T-cell (primary cell): ENCODE measurements around the gene CDC42EP1. TPM values are rescaled to one million over a fixed set of nuclear protein-coding genes. Genes with fewer than 3 reads are reported as not detected.
A peak's percentile ranks its signal among the peaks of the same experiment; 100 is the strongest.

ENCODE experiments used
- ATAC-seq, 4 experiments: fragments of 200-7000 bp in 3 of 4; fragments of 150-1000 bp in 1 of 4; cut with Tn5 transposase; replicated peaks in 1 of 4; 1 replicate in 3 of 4; 2 replicates in 1 of 4; pipeline ENCODE4 v1.10.0; 2021; ENCODE audit warnings: moderate library complexity in 3 of 4, mild to moderate bottlenecking in 2 of 4, moderate number of reproducible peaks in 1 of 4
- CTCF ChIA-PET, 2 donors: fragments of 300-600 bp; sonication (Branson Sonifier 250); formaldehyde crosslinking; loops; one replicate each; lab custom pipeline; 2022; ENCODE audit warnings: antibody characterized with exemption in 2 of 2; lab: Charles Lee
- POLR2A ChIA-PET, 2 donors: fragments of 300-600 bp; sonication (Branson Sonifier 250); formaldehyde crosslinking; loops; one replicate each; lab custom pipeline; 2022; ENCODE audit warnings: antibody characterized with exemption in 2 of 2; lab: Charles Lee
- DNase-seq, 35 experiments: peaks; one replicate each; pipeline versions ENCODE4 v3.0.0 to v3.0.0-alpha.2; 2013 to 2023
- H3K27ac ChIP-seq: one replicate; pipeline ENCODE4 v1.5.1; 2013; ENCODE audit warnings: low read length
- H3K27me3 ChIP-seq, 2 experiments: replicated peaks in 1 of 2; 1 replicate in 1 of 2; 2 replicates in 1 of 2; pipeline versions ENCODE4 v1.6.1 to v1.7.0; 2013; ENCODE audit warnings: low read length in 1 of 2, mixed read lengths in 1 of 2; ENCODE audit not compliant: control insufficient read depth in 2 of 2, insufficient read depth in 2 of 2; ENCODE audit errors: extremely low read depth in 1 of 2
- H3K36me3 ChIP-seq, 2 donors: 1 replicate in 1 of 2; 2 replicates in 1 of 2; pipeline versions ENCODE4 v1.6.1 to v1.7.0; 2013; ENCODE audit warnings: low read length in 1 of 2; ENCODE audit not compliant: control insufficient read depth in 2 of 2, insufficient read depth in 1 of 2; ENCODE audit errors: extremely low read depth in 1 of 2
- H3K4me1 ChIP-seq, 2 experiments: 1 replicate in 1 of 2; 2 replicates in 1 of 2; pipeline versions ENCODE4 v1.6.1 to v1.7.0; 2013; ENCODE audit warnings: low read length in 2 of 2, mixed read lengths in 1 of 2; ENCODE audit not compliant: insufficient read depth in 2 of 2, control insufficient read depth in 1 of 2; ENCODE audit errors: extremely low read depth in 1 of 2
- H3K4me3 ChIP-seq, 2 donors: 1 replicate in 1 of 2; 2 replicates in 1 of 2; pipeline versions ENCODE4 v1.5.1 to v1.7.0; 2013; ENCODE audit warnings: mild to moderate bottlenecking in 2 of 2, low read length in 1 of 2, moderate library complexity in 1 of 2; ENCODE audit not compliant: control insufficient read depth in 1 of 2; ENCODE audit errors: extremely low read depth in 1 of 2
- H3K9me3 ChIP-seq: 2 replicates; pipeline ENCODE4 v1.7.0; 2013
- H3K27ac Mint-ChIP-seq, 2 donors: one replicate each; pipeline ENCODE4 v1.8.0; 2020 to 2021; ENCODE audit warnings: mild to moderate bottlenecking in 2 of 2, mixed read lengths in 2 of 2
- H3K27me3 Mint-ChIP-seq, 2 donors: one replicate each; pipeline ENCODE4 v1.8.0; 2021 to 2022; ENCODE audit warnings: mixed read lengths in 2 of 2
- H3K36me3 Mint-ChIP-seq: one replicate; pipeline ENCODE4 v1.8.0; 2021; ENCODE audit warnings: mixed read lengths
- H3K4me1 Mint-ChIP-seq, 3 donors: one replicate each; pipeline ENCODE4 v1.8.0; 2020 to 2022; ENCODE audit warnings: mixed read lengths in 3 of 3, mild to moderate bottlenecking in 1 of 3
- H3K4me3 Mint-ChIP-seq, 3 donors: one replicate each; pipeline ENCODE4 v1.8.0; 2020 to 2022; ENCODE audit warnings: mild to moderate bottlenecking in 3 of 3, mixed read lengths in 3 of 3, moderate library complexity in 3 of 3
- H3K9me3 Mint-ChIP-seq, 3 donors: one replicate each; pipeline ENCODE4 v1.8.0; 2020 to 2022; ENCODE audit warnings: mixed read lengths in 3 of 3
- WGBS: methylation state at CpG from one replicate; pipeline ENCODE4 v1.1.5; 2013; ENCODE audit warnings: missing lambda C conversion rate; ENCODE audit not compliant: insufficient coverage; 5-methylcytosine and 5-hydroxymethylcytosine counted together
- total RNA-seq, 35 experiments: library from RNA in 6 of 35; stranded (reverse) in 6 of 35; fragments of 120-200 nt in 1 of 35; gene quantifications; one replicate each; pipeline versions ENCODE4 v1.2.1 to v1.2.4 and lab custom pipeline; 2013 to 2026

The CDC42EP1 gene, protein sequence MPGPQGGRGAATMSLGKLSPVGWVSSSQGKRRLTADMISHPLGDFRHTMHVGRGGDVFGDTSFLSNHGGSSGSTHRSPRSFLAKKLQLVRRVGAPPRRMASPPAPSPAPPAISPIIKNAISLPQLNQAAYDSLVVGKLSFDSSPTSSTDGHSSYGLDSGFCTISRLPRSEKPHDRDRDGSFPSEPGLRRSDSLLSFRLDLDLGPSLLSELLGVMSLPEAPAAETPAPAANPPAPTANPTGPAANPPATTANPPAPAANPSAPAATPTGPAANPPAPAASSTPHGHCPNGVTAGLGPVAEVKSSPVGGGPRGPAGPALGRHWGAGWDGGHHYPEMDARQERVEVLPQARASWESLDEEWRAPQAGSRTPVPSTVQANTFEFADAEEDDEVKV
- total RNA-seq = under 1 TPM in 3 of 5 donors, not detected in 2; 0.47 to 0.73 (median 0.62) TPM
- total RNA-seq (2013) = not detected
- 0 to 1.4 (median 0) reads per million in 29 experiments for total RNA-seq (lab: John Stamatoyannopoulos, UW)

DNA sequence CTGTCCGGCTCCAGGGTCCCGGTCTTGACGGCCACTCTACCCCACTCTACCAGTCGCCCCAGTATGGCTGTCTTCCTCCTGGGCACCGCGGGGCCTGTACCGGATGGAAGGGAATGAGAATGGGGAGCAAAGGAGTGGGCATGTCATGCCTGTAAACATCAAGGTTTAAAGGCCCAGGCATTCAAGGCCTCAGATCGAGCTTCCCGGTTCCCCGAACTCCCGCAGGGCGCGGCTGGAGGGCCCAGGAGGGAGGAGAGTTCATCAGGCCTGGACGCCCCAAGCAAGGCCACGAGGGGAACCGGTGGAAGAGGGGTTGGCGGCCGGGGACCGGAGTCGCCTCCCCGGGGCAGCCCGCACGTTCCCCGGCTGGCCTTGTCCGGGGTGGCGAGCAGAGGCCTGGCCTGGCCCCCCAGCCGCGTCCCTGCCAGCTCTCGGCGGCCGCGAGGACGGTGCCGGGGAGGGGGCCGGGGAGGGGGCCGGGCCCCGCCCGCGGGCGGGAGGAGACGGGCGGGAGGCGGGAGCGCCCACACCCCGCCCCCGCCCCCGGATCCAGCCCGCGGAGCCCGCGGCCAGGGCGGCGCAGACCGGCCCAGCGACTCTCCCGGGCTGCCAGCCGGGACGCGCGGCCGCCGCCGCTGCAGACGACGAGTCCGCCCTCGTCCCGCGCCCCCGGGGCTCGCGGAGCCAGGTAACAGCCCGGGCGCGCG is at the start of gene CDC42EP1:
CDC42EP1 (plus strand) TSS at position 580 of the 707 bp plus-strand sequence. CDS start 5,870 bp downstream, outside the sequence.
- Mint-ChIP-seq H3K9me3 (no peaks in the 10 kb centered on the region), H3K36me3 (no peaks in the 10 kb centered on the region), H3K4me3 (peak within 1 kb of the TSS; percentile 57 to 77 (median 59)), H3K4me1 (peaks cover 15 to 26% (median 16%) of the 10 kb centered on the region in 3 donors), H3K27ac (no peak within 1 kb of the TSS), H3K27me3 (peaks cover 29 to 57% of the 10 kb centered on the region in 2 donors)
- no peaks in the 10 kb centered on the region for H3K9me3 ChIP-seq
- peak within 1 kb of the TSS; percentile 10 to 35 for H3K4me3 ChIP-seq
- peak in 1 of 35 experiments; percentile 24 for DNase-seq
- POLR2A ChIA-PET = no interaction called here
- no peaks in the 10 kb centered on the region for H3K36me3 ChIP-seq
- H3K27ac ChIP-seq = no peak within 1 kb of the TSS
- H3K27me3 ChIP-seq = peaks cover 2 to 73% of the 10 kb centered on the region in 2 experiments
- WGBS = 8% methylated on average over 60 of the region's 76 CpGs
- peak in 3 of 4 experiments; percentile 23 to 37 (median 28) for ATAC-seq
- CTCF ChIA-PET = interaction anchor here in 1 of 2 donors (1.0 kb wide), 1 partner anchor 21 kb away, joined by 3 read pairs; no protein-coding TSS in a partner anchor
- H3K4me1 ChIP-seq = peaks cover 4 to 27% of the 10 kb centered on the region in 2 experiments

DNA sequence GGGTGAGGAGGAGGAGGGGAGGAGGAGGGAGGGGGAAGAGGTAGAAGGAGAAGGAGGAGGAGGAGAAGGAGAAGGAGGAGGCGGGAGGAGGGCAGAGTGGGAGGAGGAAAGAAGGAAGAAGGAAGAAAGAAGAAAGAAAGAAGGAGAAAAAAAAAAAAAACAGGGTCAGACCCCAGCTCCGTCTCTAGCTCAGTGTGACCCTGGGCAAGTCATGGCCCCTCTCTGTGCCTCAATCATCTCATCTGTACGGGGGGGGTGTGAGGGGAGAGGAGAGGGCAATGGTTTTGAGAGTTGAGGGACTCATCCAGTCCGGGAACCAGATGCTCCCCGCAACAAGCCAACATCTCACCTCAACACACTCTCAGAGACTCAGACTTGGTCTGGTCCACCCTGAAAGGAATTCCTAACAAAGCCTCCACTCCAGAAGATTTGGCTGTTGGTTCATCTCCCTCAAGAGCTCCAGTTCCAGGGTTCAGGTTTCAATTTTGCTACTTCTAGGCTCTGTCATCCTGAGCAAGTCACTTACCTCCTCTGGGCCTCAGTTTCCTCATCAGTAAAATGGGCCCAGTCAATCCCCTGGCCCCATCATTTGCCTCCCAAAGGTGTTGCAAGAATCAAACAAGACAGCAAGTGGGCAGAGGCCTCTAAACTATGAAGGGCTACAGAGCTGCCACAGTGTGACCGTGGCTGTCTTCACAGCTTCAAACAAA is 48.7 kb upstream of the CDC42EP1 start:
- no peaks in the 10 kb centered on the region for H3K4me1 Mint-ChIP-seq
- ATAC-seq (no peak), DNase-seq (no peak)
- no peaks in the 10 kb centered on the region for H3K27me3 Mint-ChIP-seq
- no peaks in the 10 kb centered on the region for H3K9me3 Mint-ChIP-seq
- CTCF ChIA-PET = no interaction called here
- no peaks in the 10 kb centered on the region for H3K4me1 ChIP-seq
- H3K27ac ChIP-seq = no peak overlapping the region
- POLR2A ChIA-PET = interaction anchor here in 1 of 2 donors (0.7 kb wide), 1 partner anchor 1991 kb away, joined by 8 read pairs; no protein-coding TSS in a partner anchor
- WGBS = 80% methylated on average over 1 of the region's 6 CpGs
- no peak overlapping the region for H3K4me3 Mint-ChIP-seq
- H3K9me3 ChIP-seq = no peaks in the 10 kb centered on the region
- no peak overlapping the region for H3K4me3 ChIP-seq
- H3K36me3 Mint-ChIP-seq = no peaks in the 10 kb centered on the region
- no peak overlapping the region for H3K27ac Mint-ChIP-seq
- H3K36me3 ChIP-seq = no peaks in the 10 kb centered on the region
- H3K27me3 ChIP-seq = peaks cover 0 to 19% of the 10 kb centered on the region in 2 experiments

DNA sequence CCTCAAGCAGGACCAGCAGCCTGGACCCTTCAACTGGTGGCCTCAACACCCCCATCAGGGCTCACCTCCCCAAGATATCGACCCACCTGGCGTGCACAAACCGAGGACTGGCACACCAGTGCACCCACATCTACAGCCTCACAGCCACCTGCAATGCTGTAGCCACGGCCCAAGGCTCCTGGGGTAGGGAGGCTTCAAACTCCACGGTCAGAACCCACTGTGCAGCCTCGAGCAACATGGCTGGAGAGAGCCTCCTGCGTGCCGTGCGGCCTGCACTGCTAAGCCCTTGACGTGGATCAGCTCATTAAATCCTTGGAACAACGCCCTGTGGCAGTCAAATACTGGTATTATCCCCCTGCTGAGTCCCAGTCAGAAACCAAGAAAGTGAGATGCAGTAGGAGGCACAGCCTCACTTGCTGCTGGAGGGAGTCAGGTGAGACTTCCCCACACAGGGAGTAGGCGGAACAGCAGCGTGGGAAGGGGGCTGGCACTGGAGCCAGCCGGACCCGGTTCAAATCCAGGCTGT is 45.7 kb upstream of the CDC42EP1 start:
- Mint-ChIP-seq H3K4me1 (peaks cover 3 to 7% (median 7%) of the 10 kb centered on the region in 3 donors), H3K9me3 (no peaks in the 10 kb centered on the region), H3K36me3 (no peaks in the 10 kb centered on the region), H3K27ac (no peak overlapping the region), H3K27me3 (peaks cover 5 to 8% of the 10 kb centered on the region in 2 donors), H3K4me3 (no peak overlapping the region)
- POLR2A ChIA-PET = no interaction called here
- no peaks in the 10 kb centered on the region for H3K9me3 ChIP-seq
- CTCF ChIA-PET = no interaction called here
- ATAC-seq (no peak), DNase-seq (no peak)
- peaks cover 0 to 20% of the 10 kb centered on the region in 2 experiments for H3K27me3 ChIP-seq
- no peak overlapping the region for H3K4me3 ChIP-seq
- no peak overlapping the region for H3K27ac ChIP-seq
- H3K36me3 ChIP-seq = no peaks in the 10 kb centered on the region
- WGBS = 82% methylated on average over 14 of the region's 15 CpGs
- H3K4me1 ChIP-seq = peaks cover 0 to 5% of the 10 kb centered on the region in 2 experiments

DNA sequence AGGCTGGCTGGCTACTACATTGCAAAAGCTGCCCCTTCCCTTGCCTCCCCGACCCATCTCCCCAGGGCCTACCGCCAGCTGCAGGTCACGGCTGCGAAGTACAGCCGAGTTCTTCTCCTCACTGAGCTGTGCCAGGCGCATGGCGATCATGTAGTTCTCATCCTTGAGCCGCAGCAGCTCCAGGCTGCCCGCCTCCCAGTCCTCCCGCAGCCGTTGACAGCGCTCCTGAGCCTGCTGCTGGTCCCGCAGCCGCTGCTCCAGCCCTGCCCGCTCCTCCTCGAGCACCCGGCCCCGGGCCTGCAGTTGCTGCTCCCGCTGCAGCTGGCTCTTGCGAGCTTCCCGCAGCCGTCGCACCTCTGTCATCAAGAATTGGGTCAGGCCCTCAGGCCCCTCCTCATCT is 44.4 kb upstream of the CDC42EP1 start:
- H3K27ac ChIP-seq = no peak overlapping the region
- ChIA-PET POLR2A (no interaction called here), CTCF (no interaction called here)
- Mint-ChIP-seq H3K36me3 (no peaks in the 10 kb centered on the region), H3K9me3 (no peaks in the 10 kb centered on the region), H3K27ac (no peak overlapping the region), H3K4me3 (no peak overlapping the region), H3K27me3 (peaks cover 12 to 15% of the 10 kb centered on the region in 2 donors), H3K4me1 (peaks cover 7 to 12% (median 7%) of the 10 kb centered on the region in 3 donors)
- peaks cover 5 to 26% of the 10 kb centered on the region in 2 experiments for H3K27me3 ChIP-seq
- no peaks in the 10 kb centered on the region for H3K9me3 ChIP-seq
- peaks cover 2 to 10% of the 10 kb centered on the region in 2 experiments for H3K4me1 ChIP-seq
- 92% methylated on average over 18 of the region's 23 CpGs for WGBS
- ATAC-seq = no peak
- H3K36me3 ChIP-seq = no peaks in the 10 kb centered on the region
- no peak overlapping the region for H3K4me3 ChIP-seq
- DNase-seq = no peak

DNA sequence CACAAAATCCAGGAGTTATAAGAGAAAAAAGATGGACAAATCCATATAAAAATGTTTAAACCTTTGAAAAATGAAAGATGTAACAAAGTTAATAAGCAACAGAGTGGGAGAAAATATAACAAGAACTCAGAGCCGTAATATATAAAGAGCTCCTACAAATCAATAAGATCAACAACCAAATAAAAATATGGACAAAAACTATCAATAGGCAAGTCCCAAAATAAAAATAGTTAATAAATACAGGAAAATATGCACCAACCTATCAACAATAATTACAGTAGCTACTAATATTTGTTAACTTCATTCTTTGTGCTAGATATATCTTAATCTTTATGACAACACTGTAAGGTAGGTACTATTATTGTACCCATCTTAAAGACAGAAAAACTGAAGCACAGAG is 43.8 kb upstream of the CDC42EP1 start:
- ATAC-seq (no peak), DNase-seq (no peak)
- ChIA-PET POLR2A (no interaction called here), CTCF (no interaction called here)
- peaks cover 5 to 31% of the 10 kb centered on the region in 2 experiments for H3K27me3 ChIP-seq
- Mint-ChIP-seq H3K4me3 (no peak overlapping the region), H3K27me3 (peaks cover 18 to 20% of the 10 kb centered on the region in 2 donors), H3K27ac (no peak overlapping the region), H3K9me3 (no peaks in the 10 kb centered on the region), H3K36me3 (no peaks in the 10 kb centered on the region), H3K4me1 (peaks cover 7 to 12% (median 7%) of the 10 kb centered on the region in 3 donors)
- H3K36me3 ChIP-seq = no peaks in the 10 kb centered on the region
- no peak overlapping the region for H3K27ac ChIP-seq
- no peak overlapping the region for H3K4me3 ChIP-seq
- no peaks in the 10 kb centered on the region for H3K9me3 ChIP-seq
- H3K4me1 ChIP-seq = peaks cover 2 to 10% of the 10 kb centered on the region in 2 experiments
- WGBS = no CpG with 5 or more reads among the region's 1 CpG
